HG03354 (cell line): ENCODE measurements around the gene GNGT2.
A peak's percentile ranks its signal among the peaks of the same experiment; 100 is the strongest.

Source experiments
- ATAC-seq: cut with Tn5 transposase; IDR thresholded peaks from one replicate; pipeline ENCODE4 v1.9.1; 2021; ENCODE audit warnings: mild to moderate bottlenecking; ENCODE audit not compliant: unreplicated experiment, poor library complexity, severe bottlenecking

GNGT2 gene

DNA sequence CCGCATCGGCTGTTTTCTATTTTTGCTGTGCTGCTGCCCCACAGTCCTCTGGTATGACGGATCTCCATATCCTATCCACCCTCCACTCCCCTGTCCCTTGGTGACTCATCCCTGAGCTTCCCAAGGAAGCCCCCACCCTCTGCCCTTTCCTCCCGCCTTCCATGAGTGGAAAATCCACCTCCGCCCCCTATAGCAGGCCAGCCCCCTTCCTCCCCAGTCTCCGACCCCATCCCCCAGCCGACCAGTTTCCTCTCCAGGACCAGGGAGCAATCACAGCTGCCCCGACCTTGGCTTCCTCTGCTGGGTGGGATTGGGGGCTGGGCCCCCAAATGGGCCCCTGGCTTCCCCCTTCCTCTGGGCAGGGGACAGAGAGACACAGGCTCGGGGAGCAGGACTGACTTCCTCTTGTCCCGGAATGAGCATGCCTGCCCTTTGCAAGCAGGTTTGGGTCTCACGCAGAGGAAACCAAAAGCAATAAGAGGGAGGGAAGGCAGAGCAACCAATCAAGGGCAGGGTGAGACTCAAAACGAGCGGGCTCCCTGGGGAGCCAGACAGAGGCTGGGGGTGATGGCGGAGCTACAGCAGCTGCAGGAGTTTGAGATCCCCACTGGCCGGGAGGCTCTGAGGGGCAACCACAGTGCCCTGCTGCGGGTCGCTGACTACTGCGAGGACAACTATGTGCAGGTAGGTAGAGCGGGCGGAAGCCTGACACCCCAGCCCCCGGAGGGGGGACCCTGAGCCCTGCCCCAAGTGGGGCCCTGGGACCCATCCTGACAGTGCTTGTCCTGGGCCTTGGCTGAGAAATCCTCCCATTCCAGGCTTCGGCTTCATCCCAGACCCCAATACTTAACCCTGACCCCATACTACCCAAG, at the start of gene GNGT2, which contains the start of gene ABI3:
GNGT2 (minus strand) TSS at position 417 of the 872 bp plus-strand sequence. CDS start 3,152 bp downstream, outside the sequence.
ABI3 (plus strand) TSS at position 550 of the 872 bp plus-strand sequence; CDS start at position 568, 18 bp downstream.
- ATAC-seq: peak; percentile 87

DNA sequence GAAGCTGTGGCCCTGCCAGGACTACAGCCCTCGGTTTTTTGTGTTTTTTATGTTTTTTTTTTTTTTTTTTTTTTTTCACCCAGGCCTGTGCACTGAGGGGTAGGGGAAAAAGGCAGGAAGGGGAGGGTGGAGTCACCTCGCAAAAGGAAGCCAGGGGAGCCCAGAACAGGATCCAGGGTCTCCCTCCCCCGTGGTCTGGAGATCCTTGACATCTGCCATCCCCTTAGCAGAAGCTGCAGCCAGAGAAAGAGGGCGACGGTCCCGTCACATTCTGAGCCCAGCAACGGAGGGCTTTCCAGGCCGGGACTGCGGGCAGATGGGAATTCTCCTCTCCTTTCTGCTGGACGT, 49.3 kb upstream of the GNGT2 start:
- no peak for ATAC-seq

DNA sequence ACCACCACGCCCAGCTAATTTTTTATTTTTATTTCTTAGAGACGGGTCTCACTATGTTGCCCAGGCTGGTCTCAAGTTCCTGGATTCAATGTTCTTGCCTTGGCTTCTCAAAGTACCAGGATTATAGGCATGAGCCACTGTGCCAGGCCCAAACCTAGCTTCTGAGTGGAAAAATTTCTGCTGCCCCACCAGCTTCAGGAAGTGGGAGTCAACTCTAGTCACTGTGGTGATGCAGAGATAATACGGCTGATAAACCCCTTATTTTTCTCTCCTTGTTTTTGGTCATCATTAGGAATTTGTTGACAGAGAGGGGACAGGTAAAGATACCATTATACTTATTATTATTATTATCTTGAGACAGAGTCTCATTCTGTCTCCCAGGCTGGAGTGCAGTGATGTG, 48.0 kb upstream of the GNGT2 start:
- no peak for ATAC-seq

DNA sequence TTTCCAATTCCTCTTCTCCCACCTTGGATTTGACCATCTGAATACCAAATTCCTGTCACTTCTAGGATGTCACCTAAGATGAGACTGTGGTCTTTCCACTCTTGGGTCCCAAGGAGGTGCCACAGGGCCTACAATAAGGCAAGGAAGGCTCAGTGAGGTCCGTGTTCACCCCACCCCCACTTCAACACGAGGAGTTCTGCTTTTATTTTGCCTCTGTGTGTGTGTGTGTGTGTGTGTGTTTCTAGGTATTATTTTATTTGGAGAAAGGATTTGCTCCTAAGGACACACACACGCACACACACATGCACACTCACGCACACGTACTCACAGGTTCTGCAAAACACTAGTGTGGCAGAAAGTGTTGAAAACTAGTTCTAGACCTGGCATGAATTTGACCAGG, 44.8 kb upstream of the GNGT2 start:
- ATAC-seq: no peak

DNA sequence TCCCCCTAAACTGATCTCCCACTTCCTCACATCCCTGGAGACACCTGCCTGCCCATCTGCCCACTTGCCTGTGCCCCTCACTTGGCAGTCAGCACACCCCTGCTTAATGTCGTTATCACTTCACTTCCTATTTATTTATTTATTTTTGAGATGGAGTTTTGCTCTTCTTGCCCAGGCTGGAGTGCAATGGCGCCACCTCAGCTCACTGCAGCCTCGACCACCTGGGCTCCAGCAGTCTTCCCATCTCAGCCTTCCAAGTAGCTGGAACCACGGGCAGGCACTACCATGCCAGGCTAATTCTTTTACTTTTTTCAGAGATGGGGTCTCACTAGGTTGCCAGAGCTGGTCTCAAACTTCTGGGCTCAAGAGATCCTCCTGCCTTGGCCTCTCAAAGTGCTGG, 43.7 kb upstream of the GNGT2 start:
- no peak for ATAC-seq

DNA sequence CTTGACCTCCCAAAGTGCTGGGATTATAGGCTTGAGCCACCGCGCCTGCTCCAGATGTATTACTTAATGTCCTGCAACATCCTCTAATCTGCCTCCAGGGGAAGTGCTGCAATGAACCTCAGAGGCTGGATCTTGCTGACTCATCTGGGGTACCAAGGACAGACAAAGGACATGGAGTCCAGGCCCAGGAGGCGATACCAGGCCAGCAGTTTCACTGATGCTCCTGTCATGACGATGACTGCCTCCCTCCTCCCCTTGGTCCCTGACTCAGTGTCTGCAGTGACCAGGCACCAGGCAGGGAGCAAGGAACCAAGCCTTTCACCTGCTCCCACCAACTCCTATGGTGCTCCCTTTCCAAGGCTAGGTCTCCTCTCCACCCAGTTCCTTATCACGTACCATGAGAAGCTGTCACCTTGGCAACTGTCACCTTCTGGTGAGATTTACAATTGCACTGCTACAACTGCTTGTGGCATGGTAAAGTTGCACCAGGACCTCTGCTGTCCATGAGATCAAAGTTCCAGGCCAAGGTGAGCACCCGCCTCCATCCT, 41.8 kb upstream of the GNGT2 start:
- no peak for ATAC-seq

DNA sequence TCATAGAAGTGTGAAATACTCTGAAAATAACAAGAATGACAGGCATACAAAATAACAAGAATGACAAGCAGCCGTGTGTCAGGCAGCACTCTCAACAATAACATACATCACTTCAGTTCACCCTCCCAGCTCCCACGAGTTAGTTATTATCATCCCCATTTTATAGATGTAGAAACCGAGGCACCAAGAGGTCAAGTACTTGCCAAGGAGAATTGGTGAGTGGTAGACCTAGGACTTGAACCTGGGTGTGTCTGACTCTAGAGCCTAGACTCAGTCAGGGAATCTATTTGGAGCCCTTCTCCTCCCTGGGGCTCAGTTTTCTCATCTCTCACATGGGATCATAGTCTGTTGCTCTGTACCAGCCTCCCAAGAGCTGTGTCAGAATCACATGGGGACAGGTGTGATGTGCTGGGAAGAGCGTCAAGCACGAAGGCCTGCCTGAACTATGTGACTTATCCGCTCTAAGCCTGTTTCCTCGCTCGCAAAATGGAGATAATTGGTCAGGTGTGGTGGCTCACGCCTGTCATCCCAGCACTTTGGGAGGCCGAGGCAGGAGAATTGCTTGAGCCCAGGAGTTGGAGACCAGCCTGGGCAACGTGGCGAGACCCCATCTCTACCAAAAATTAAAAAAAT, 39.6 kb upstream of the GNGT2 start:
- ATAC-seq: no peak

DNA sequence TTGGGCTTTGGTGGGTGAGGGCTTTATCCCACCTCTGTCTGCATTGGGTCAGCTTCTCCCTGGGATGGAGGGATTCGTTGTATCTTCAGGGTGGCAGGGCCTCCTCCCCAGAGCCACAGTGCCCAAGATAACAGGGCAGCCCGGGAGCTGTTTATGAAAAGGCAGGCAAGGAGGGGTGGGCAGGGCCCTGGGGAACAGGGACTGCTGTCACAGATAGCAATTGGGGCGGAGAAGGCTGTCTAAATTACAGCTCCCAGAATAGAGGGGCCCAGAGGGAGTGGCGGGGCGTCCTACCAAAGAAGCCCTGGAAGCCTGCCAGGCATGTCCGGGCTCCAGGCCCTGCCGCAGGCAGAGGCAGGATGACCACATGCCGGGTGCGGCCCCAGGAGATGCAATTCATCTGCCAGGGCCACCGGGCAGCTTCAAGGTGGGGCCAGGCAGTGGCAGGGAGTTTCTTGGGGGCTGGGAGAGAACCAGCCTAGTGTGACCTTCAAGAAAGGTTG, 39.0 kb upstream of the GNGT2 start:
- ATAC-seq: no peak

DNA sequence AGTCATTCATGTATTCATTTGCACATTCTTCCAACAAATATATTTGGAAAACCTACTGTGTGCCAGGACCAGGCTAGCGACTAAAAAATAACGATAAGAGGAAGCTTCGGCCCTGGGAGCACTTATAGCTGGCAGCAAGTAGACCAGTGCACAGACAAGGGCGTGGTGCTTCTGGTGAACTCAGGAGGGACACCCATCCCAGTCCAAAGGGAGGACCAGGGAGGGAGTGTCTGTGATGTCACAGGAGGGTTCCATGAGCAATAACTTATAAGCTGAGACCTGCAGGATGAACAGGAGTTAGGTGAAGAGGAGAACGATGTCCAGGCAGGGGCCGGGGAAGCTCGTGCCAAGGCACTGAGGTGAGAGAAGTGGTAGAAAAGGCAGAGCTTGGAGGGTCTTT, 37.6 kb upstream of the GNGT2 start:
- ATAC-seq: no peak

DNA sequence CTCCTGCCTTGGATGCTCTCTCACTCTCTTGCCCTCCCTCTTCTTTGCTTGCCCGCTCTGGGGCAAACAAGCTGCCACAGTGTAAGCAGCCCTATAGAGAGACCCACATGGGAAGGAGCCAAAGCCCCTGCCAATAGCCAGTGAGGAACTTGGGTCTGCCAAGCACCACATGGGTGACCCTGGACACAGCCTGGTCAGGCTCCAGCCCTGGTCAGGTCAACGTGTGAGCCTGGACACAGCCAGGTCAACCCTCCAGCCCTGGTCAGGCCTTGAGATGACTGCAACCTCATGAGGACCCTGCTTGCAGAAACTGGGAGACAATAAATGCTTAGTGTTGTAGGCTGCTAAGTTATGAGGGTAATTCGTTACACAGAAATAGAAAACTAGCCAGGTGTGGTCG, 34.5 kb upstream of the GNGT2 start:
- ATAC-seq: no peak

DNA sequence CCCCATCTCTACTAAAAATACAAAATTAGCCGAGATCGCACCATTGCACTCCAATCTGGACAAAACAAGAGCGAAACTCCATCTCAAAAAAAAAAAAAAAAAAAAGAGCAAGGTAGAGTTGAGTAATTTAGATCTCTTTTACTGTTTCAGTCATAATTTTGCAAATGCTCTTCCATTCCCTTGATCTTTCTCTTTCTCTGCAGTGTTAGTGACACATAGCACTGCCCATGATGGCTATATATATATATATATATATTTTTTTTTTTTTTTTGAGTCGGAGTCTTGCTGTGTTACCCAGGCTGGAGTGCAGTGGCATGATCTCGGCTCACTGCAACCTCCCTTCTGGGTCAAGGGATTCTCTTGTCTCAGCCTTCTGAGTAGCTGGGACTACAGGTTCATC, 32.4 kb upstream of the GNGT2 start:
- no peak for ATAC-seq

DNA sequence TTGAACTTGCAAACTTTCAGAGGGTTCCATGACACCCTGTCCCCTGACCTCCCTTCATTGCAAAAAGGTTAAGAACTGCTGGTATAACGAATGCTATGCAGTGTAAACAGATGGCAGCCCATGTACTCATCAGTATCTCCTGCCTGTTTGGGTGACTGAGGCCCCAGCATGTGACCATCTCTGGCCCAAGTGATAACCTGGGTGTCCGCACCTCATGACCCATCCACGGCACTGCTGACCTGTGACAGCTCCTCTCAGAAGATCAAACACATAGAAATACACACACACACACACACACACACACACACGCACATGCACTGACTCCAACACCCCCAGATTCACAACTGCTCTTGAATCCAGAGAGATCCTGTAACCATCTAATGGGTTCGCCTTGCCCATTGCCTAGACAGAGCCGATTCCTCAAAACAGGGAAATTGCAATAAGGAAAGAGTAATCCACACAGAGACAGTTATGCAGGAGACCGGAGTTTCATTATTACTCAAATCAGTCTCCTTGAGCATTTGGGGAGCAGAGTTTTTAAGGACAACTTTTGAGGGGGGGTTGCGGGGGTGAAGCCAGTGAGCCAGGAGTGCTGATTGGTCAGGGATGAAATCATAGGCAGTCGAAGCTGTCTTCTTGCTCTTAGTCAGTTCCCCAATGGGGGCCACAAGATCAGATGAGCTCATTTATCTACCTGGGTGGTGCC, 31.5 kb upstream of the GNGT2 start:
- no peak for ATAC-seq

DNA sequence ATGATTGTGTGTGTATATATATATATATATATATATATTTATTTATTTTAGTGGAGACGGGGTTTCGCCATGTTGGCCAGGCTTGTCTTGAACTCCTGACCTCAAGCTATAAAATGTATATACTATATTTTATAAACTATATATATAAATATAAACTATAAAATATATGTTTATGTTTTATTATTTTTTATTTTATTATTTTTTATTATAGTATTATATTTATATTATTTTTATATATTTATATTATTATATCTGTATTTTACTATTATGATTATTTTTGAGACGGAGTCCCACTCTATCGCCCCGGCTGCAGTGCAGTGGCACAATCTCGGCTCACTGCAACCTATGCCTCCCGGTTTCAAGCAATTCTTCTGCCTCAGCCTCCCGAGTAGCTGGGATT, 30.7 kb upstream of the GNGT2 start:
- ATAC-seq: no peak

DNA sequence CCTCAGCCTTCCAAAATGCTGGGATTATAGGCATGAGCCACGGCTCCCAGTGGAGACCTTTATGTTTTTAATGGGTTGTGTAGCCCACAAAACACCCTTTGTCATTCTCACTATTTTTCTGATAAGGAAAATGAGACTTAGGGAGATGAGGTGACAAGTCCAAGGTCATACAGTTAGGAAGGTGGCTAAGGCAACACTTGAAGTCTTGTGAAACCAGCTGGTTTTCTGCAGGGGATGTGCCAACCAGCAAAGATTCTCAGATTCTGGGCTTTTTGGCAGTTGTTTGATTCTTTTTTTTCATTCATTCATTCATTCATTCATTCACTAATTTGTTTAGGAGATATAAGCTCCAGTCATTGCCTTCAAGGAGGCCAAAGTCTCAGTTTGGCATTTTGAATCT, 30.2 kb upstream of the GNGT2 start:
- no peak for ATAC-seq

DNA sequence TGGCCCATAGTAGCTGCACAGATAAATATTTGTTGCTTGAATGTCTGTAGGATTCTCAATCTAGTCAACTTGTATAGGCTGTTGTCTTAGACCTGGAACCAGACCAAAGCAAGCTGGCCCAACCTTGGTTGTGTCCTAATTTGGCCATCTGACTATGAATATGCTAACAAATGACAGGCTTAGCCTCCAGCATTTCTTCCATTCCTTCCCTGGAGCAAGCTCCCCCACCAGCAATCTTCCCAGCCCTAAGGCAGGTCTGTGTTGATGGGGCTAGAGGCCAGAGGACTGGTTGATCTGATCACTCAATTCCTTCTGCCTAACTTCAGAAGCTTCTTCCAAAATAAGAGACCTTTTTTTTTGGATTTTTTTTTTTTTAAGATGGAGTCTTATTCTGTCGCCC, 29.6 kb upstream of the GNGT2 start:
- no peak for ATAC-seq

DNA sequence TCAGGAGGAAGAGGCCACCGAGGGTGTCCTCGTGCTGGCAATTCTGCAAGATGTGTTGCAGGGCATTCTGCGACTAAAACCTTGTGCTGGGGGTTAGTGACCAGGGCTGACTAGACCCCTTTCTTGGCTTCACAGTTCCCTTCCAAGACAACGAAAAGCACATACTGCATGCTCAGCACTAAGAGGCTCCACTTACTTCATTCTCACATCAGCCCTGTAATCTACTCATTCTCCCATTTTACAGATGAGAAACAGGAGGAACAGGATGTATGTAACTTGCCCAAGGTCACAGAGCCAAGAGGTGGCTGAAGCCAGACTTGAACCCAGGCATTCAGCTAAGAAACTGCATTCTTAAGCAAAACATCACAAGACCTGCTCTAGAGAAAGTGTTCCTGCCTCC, 25.5 kb upstream of the GNGT2 start:
- ATAC-seq: no peak

DNA sequence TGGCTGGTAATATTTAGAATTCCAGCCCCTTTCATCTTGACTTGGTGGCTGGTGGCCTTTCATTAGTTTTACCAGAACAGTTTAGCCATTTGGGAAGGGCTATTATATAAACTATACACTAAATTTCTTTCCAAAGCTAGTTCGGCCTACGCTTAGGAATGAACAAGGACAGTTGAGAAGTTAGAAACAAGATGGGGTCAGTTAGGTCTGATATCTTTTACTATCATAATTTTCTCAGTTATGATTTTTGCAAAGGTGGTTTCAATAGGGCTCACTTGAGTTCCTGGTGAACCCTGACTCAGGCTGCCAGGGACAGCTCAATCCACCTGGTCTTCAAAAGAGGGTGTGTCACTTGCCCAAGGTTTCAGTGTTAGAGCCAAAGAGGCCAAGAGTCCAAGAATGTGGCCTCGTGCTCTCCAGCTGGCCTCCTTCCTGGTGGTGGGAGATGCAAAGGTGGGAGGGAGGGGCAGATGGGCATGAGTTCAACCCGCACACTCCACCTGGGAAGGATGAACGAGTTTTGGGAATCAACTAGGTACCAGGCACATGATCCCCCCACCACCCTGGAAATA, 24.2 kb upstream of the GNGT2 start:
- no peak for ATAC-seq

DNA sequence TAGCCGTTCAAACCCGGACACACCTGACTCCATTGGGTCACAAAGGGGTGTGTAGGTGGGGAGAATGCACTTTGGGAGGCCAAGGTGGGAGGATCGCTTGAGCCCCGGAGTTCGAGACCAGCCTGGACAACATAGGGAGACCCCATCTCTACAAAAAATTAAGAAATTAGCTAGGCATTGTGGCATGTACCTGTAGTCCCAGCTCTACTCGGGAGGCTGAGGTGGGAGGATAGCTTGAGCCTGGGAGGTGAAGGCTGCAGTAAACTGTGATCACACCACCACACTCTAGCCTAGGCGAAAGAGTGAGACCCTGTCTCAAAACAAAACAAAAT, 21.2 kb upstream of the GNGT2 start:
- no peak for ATAC-seq

DNA sequence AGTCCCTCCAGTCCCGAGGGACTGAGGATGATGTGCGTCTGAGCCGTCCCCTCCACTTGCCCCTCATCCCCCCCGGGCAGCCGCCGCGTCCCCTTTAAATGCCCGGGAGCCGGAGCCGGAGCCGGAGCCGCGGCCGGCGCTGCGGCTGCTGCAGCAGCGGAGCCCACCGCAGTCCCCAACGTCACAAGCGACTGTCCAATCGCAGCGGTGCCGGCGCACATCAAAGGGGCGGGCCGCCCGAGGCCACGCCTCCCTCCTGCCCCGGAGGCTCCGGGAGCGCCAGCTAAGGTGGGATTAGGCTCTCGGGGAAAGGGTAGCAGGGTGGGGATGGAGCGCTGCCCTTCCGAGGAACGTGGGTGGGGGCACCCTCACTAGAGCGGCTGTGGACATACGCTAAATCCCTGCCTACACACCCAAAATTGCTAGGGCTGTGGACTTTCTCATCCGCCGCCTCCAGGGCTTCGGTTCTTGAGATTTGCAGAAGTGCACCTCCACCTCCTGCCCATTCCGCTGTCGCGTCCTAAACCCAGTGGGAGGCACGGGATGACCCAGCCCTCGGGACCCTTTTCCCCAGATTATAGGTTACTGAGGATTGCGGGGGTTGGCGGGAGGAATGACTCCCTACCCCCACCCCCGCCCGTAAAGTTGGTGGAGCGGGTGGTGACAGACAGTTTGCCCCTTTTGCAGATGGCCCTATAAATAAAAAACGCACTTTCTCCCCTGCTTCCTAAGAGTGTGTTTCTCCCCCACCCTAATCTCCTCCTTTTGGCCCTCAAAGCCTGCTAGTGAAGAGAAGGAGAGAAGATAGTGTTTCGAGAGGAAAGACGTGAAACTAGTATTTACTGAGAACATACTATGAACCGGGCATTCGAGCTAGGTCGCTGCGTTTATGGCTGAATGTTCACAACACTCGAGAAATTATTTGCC, 20.5 kb upstream of the GNGT2 start, which contains the start of gene PHOSPHO1:
PHOSPHO1 (minus strand) TSS at position 152 of the 927 bp plus-strand sequence. CDS start 4,096 bp downstream, outside the sequence.
- peak; percentile 91 for ATAC-seq
